ENCODE data around the gene HMOX2.

The HMOX2 gene

DNA sequence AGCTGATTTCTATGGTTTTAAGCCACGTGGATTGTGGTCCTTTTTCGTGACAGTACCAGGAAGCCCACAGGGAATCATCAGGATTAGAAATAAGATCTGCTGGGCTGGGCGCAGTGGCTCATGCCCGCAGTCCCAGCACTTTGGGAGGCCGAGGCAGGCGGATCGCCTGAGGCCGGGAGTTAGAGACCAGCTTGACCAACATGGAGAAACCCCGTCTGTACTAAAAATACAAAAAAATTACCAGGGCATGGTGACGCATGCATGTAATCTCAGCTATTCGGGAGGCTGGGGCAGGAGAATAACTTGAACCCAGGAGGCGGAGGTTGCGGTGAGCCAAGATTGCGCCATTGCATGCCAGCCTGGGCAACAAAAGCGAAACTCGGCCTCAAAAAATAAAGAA lies 8.3 kb upstream of the HMOX2 start (continued):
- TF ChIP-seq ZNF423 (tag by site-specific recombination; IDR thresholded peaks at IDR 0.05) (no peak), HOXC10 (CRISPR knock-in tag; IDR thresholded peaks at IDR 0.05) (no peak)
- TF ChIP-seq, protein P1, sequence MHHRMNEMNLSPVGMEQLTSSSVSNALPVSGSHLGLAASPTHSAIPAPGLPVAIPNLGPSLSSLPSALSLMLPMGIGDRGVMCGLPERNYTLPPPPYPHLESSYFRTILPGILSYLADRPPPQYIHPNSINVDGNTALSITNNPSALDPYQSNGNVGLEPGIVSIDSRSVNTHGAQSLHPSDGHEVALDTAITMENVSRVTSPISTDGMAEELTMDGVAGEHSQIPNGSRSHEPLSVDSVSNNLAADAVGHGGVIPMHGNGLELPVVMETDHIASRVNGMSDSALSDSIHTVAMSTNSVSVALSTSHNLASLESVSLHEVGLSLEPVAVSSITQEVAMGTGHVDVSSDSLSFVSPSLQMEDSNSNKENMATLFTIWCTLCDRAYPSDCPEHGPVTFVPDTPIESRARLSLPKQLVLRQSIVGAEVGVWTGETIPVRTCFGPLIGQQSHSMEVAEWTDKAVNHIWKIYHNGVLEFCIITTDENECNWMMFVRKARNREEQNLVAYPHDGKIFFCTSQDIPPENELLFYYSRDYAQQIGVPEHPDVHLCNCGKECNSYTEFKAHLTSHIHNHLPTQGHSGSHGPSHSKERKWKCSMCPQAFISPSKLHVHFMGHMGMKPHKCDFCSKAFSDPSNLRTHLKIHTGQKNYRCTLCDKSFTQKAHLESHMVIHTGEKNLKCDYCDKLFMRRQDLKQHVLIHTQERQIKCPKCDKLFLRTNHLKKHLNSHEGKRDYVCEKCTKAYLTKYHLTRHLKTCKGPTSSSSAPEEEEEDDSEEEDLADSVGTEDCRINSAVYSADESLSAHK (tag by site-specific recombination; IDR thresholded peaks at IDR 0.05), result no peak

DNA sequence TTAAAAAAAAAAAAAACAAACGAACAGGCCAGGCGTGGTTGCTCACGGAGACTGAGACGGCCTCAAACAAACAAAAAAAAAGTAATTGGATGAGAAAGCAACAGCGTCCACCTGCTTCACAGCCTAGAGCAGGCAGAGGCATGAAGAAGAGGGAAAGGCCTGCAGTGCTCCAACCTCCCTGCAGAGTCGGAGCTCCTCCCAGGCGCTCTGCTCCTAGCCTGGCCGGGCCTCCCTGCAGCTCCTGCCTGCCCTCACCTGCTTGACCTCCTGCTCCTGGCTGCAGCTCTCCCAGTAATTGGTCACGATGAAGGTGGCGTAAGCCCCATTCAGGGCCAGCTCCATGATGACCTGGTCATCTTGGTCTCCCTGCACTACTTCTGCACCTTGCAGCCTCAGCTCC lies 7.2 kb upstream of the HMOX2 start:
- Histone ChIP-seq H3K27ac (ENCODE audit: extremely low read depth, low read depth, low read length) (no peak overlapping the region), H3K9me3 (ENCODE audit: control insufficient read depth, insufficient read depth, low read depth, low read length) (no peaks in the 10 kb centered on the region), H3K4me1 (ENCODE audit: control insufficient read depth, insufficient read depth, low read length) (no peaks in the 10 kb centered on the region), H3K4me3 (ENCODE audit: low read depth, low read length) (no peak overlapping the region), H3K36me3 (ENCODE audit: control insufficient read depth in 2 of 2, insufficient read depth in 1 of 2, low read length in 2 of 2) (peaks cover 0 to 27% of the 10 kb centered on the region in 2 experiments; a peak in 1 of 3 replicates)
- CTCF ChIA-PET, result interaction anchor here (0.6 kb wide), 2 partner anchors 31 to 32 kb away, joined by 3 read pairs; no protein-coding TSS in a partner anchor
- TF ChIP-seq ZNF677 (tag by site-specific recombination; IDR thresholded peaks at IDR 0.05), result no peak
- TF ChIP-seq ZNF266 (tag by site-specific recombination; IDR thresholded peaks at IDR 0.05; ENCODE audit: low read depth), result no peak
- TF ChIP-seq, protein P2, sequence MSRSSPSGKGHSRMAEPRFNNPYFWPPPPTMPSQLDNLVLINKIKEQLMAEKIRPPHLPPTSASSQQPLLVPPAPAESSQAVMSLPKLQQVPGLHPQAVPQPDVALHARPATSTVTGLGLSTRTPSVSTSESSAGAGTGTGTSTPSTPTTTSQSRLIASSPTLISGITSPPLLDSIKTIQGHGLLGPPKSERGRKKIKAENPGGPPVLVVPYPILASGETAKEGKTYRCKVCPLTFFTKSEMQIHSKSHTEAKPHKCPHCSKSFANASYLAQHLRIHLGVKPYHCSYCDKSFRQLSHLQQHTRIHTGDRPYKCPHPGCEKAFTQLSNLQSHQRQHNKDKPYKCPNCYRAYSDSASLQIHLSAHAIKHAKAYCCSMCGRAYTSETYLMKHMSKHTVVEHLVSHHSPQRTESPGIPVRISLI (tag by site-specific recombination; IDR thresholded peaks at IDR 0.05), result no peak
- no peak for TF ChIP-seq ZNF658 (tag by site-specific recombination; IDR thresholded peaks at IDR 0.05)
- no peak for TF ChIP-seq HOXC10 (CRISPR knock-in tag; IDR thresholded peaks at IDR 0.05)
- TF ChIP-seq KLF1 (tag by site-specific recombination; IDR thresholded peaks at IDR 0.05), result no peak
- no peak for TF ChIP-seq ZNF621 (tag by site-specific recombination; IDR thresholded peaks at IDR 0.05)
- no peak for TF ChIP-seq ZNF629 (tag by site-specific recombination; IDR thresholded peaks at IDR 0.05)
- TF ChIP-seq SETDB1 (IDR thresholded peaks at IDR 0.05; ENCODE audit: insufficient read length, low read length), result no peak
- no peak for TF ChIP-seq ZNF707 (tag by site-specific recombination; IDR thresholded peaks at IDR 0.05)
- TF ChIP-seq HOXA7 (CRISPR knock-in tag; IDR thresholded peaks at IDR 0.05; ENCODE audit: borderline replicate concordance), result no peak
- TF ChIP-seq, protein P3, sequence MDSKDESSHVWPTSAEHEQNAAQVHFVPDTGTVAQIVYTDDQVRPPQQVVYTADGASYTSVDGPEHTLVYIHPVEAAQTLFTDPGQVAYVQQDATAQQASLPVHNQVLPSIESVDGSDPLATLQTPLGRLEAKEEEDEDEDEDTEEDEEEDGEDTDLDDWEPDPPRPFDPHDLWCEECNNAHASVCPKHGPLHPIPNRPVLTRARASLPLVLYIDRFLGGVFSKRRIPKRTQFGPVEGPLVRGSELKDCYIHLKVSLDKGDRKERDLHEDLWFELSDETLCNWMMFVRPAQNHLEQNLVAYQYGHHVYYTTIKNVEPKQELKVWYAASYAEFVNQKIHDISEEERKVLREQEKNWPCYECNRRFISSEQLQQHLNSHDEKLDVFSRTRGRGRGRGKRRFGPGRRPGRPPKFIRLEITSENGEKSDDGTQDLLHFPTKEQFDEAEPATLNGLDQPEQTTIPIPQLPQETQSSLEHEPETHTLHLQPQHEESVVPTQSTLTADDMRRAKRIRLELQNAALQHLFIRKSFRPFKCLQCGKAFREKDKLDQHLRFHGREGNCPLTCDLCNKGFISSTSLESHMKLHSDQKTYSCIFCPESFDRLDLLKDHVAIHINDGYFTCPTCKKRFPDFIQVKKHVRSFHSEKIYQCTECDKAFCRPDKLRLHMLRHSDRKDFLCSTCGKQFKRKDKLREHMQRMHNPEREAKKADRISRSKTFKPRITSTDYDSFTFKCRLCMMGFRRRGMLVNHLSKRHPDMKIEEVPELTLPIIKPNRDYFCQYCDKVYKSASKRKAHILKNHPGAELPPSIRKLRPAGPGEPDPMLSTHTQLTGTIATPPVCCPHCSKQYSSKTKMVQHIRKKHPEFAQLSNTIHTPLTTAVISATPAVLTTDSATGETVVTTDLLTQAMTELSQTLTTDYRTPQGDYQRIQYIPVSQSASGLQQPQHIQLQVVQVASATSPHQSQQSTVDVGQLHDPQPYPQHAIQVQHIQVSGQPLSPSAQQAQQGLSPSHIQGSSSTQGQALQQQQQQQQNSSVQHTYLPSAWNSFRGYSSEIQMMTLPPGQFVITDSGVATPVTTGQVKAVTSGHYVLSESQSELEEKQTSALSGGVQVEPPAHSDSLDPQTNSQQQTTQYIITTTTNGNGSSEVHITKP (tag by site-specific recombination; IDR thresholded peaks at IDR 0.05), result no peak
- TF ChIP-seq ZBTB17 (tag by site-specific recombination; IDR thresholded peaks at IDR 0.05), result no peak
- TF ChIP-seq ZNF48 (tag by site-specific recombination; IDR thresholded peaks at IDR 0.05), result no peak
- no peak for TF ChIP-seq ZNF133 (tag by site-specific recombination; IDR thresholded peaks at IDR 0.05)
- TF ChIP-seq ZFP41 (tag by site-specific recombination; IDR thresholded peaks at IDR 0.05; ENCODE audit: borderline replicate concordance), result no peak
- POLR2A ChIA-PET, result no interaction called here

Measured in HEK293 (cell line).